ENCODE measurements around the gene CERS4.

The CERS4 gene

GRCh38 chr19:8210421-8211101 is 1.4 kb downstream of the CERS4 start:
- ATAC-seq (ENCODE audit: low read depth) (no peak), DNase-seq (ENCODE audit: low spot score) (no peak)
- Histone ChIP-seq H3K9me3 (ENCODE audit: severe bottlenecking) (no peaks in the 10 kb centered on the region), H3K4me3 (ENCODE audit: severe bottlenecking) (peak overlapping the region; percentile 68), H3K27ac (ENCODE audit: poor library complexity, severe bottlenecking) (no peak overlapping the region), H3K36me3 (ENCODE audit: low read depth) (no peaks in the 10 kb centered on the region), H3K27me3 (ENCODE audit: insufficient read depth, poor library complexity, severe bottlenecking) (no peaks in the 10 kb centered on the region), H3K4me1 (ENCODE audit: insufficient read depth, poor library complexity, severe bottlenecking) (no peaks in the 10 kb centered on the region)
- no peak for TF ChIP-seq CTCF (IDR thresholded peaks at IDR 0.05; ENCODE audit: poor library complexity, severe bottlenecking)

GRCh38 chr19:8212212-8212611 is 3.0 kb downstream of the CERS4 start:
- H3K4me3 ChIP-seq (ENCODE audit: severe bottlenecking) = no peak overlapping the region
- no peaks in the 10 kb centered on the region for H3K4me1 ChIP-seq (ENCODE audit: insufficient read depth, poor library complexity, severe bottlenecking)

GRCh38 chr19:8212916-8213315 is 3.7 kb downstream of the CERS4 start:
- Histone ChIP-seq H3K4me3 (ENCODE audit: severe bottlenecking) (no peak overlapping the region), H3K27ac (ENCODE audit: poor library complexity, severe bottlenecking) (no peak overlapping the region), H3K4me1 (ENCODE audit: insufficient read depth, poor library complexity, severe bottlenecking) (no peaks in the 10 kb centered on the region), H3K9me3 (ENCODE audit: severe bottlenecking) (no peaks in the 10 kb centered on the region), H3K36me3 (ENCODE audit: low read depth) (no peaks in the 10 kb centered on the region), H3K27me3 (ENCODE audit: insufficient read depth, poor library complexity, severe bottlenecking) (no peaks in the 10 kb centered on the region)
- TF ChIP-seq CTCF (IDR thresholded peaks at IDR 0.05; ENCODE audit: poor library complexity, severe bottlenecking) = no peak
- DNase-seq (ENCODE audit: low spot score) = no peak
- ATAC-seq (ENCODE audit: low read depth) = no peak

More at GRCh38 chr19:8212212-8212611, 3.0 kb downstream of the CERS4 start:
- Histone ChIP-seq H3K27ac (ENCODE audit: poor library complexity, severe bottlenecking) (no peak overlapping the region), H3K9me3 (ENCODE audit: severe bottlenecking) (no peaks in the 10 kb centered on the region), H3K27me3 (ENCODE audit: insufficient read depth, poor library complexity, severe bottlenecking) (no peaks in the 10 kb centered on the region), H3K36me3 (ENCODE audit: low read depth) (no peaks in the 10 kb centered on the region)
- TF ChIP-seq CTCF (IDR thresholded peaks at IDR 0.05; ENCODE audit: poor library complexity, severe bottlenecking) = no peak
- ATAC-seq (ENCODE audit: low read depth) = no peak
- DNase-seq (ENCODE audit: low spot score) = no peak

GRCh38 chr19:8213827-8214672 is 4.9 kb downstream of the CERS4 start:
- no peak for TF ChIP-seq CTCF (IDR thresholded peaks at IDR 0.05; ENCODE audit: poor library complexity, severe bottlenecking)
- H3K27ac ChIP-seq (ENCODE audit: poor library complexity, severe bottlenecking) = no peak overlapping the region
- no peaks in the 10 kb centered on the region for H3K9me3 ChIP-seq (ENCODE audit: severe bottlenecking)
- DNase-seq (ENCODE audit: low spot score) = no peak
- ATAC-seq (ENCODE audit: low read depth) = no peak
- no peak overlapping the region for H3K4me3 ChIP-seq (ENCODE audit: severe bottlenecking)
- H3K4me1 ChIP-seq (ENCODE audit: insufficient read depth, poor library complexity, severe bottlenecking) = no peaks in the 10 kb centered on the region
- H3K36me3 ChIP-seq (ENCODE audit: low read depth) = no peaks in the 10 kb centered on the region
- H3K27me3 ChIP-seq (ENCODE audit: insufficient read depth, poor library complexity, severe bottlenecking) = no peaks in the 10 kb centered on the region
